Ureter (tissue), 1 donor: ENCODE results near the gene ATP6V1D. TPM values are rescaled to one million over a fixed set of nuclear protein-coding genes. Genes with fewer than 3 reads are reported as not detected.
"Not testable (repeated sequence)": the region's sequence is repeated elsewhere in the genome, so short reads cannot be mapped to it uniquely, and the experiment has no call there.

Experiments used
- DNase-seq: peaks from one replicate; pipeline ENCODE4 v3.0.0-alpha.2; 2020; ENCODE audit warnings: low spot score
- total RNA-seq: library from RNA; stranded (reverse); gene quantifications from one replicate; pipeline ENCODE4 v1.2.4, GENCODE V29; 2023
- donor health status: DM: yes; HTN: yes; CAD: no.

The ATP6V1D gene
- total RNA-seq, 1 donor from 2014 or later: 65.2 TPM

DNA sequence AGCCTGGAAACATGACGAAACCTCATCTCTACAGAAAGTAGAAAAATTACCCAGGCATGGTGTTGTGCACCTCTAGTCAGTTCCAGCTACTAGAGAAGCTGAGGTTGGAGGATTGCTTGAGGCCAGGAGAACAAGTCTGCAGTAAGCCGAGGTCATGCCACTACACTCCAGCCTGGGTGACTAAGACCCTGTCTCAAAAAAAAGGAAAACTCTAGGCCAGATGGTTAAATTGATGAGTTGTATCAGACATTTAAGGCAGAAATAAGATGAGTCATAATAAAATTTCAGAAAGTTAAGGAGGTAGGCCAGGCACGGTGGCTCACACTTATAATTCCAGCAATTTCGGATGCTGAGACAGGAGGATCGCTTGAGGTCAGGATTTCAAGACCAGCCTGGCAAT lies 11.2 kb upstream of the ATP6V1D start:
- DNase-seq: no peak

GRCh38 chr14:67365476-67365875 lies 5.9 kb upstream of the ATP6V1D start:
- DNase-seq: no peak

- no peak for DNase-seq
Measured at GRCh38 chr14:67360470-67361206, 1.0 kb upstream of the ATP6V1D start.

GRCh38 chr14:67358924-67359774 lies 455 bp downstream of the ATP6V1D start:
- DNase-seq: no peak

GRCh38 chr14:67357969-67358354 lies 1.6 kb downstream of the ATP6V1D start:
- no peak for DNase-seq

GRCh38 chr14:67357186-67357968 lies 2.2 kb downstream of the ATP6V1D start:
- no peak for DNase-seq

- DNase-seq: no peak
Measured at GRCh38 chr14:67352055-67352454, 7.5 kb downstream of the ATP6V1D start.

DNA sequence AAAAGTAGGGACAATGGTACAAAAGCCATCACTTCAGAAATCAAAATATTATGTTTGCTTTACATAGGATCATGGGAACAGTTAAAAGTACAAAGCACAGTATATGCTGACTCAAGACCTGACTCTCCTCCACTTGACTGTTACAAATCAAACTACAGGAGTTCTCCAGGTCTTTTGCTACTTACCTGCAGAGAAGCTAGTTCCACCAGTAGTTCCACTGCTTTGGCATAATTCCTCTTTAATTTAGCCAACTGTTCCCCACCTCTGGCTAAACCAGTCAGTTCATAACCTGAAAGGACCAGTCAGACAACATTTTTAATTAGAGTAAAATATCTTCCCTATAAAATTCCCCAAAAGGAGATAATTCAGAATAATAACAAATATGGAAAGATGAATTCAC lies 14.0 kb downstream of the ATP6V1D start:
- DNase-seq: no peak

GRCh38 chr14:67343601-67344230 lies 15.9 kb downstream of the ATP6V1D start:
- no peak for DNase-seq

DNA sequence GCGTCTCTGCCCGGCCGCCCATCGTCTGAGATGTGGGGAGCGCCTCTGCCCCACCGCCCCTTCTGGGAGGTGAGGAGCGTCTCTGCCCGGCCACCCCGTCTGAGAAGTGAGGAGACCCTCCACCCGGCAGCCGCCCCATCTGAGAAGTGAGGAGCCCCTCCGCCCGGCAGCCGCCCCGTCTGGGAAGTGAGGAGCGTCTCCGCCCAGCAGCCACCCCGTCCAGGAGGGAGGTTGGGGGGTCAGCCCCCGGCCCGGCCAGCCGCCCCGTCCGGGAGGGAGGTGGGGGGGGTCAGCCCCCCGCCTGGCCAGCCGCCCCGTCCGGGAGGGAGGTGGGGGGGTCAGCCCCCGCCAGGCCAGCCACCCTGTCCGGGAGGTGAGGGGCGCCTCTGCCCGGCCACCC lies 18.4 kb downstream of the ATP6V1D start:
- not testable (repeated sequence) for DNase-seq

- no peak for DNase-seq
Measured at GRCh38 chr14:67335781-67336180, 23.8 kb downstream of the ATP6V1D start.

DNA sequence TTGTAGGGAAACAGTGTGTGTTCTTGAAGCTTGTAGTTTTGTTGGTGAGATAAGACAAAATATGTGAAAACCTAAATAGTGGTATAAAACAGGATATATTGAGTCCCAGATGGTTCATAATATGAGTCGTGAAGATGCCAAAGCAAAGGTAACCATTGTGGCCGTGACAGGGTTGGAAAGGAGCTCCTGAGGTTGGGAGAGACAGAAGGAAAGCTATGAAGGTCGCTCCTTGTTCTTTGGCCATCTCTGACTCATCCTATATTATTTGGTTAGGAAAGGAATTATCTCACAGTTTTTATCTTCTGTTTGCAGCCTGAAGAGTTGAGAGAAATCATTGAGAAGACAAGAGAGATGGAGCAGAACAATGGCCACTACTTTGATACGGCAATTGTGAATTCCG lies 27.1 kb downstream of the ATP6V1D start:
- no peak for DNase-seq

DNA sequence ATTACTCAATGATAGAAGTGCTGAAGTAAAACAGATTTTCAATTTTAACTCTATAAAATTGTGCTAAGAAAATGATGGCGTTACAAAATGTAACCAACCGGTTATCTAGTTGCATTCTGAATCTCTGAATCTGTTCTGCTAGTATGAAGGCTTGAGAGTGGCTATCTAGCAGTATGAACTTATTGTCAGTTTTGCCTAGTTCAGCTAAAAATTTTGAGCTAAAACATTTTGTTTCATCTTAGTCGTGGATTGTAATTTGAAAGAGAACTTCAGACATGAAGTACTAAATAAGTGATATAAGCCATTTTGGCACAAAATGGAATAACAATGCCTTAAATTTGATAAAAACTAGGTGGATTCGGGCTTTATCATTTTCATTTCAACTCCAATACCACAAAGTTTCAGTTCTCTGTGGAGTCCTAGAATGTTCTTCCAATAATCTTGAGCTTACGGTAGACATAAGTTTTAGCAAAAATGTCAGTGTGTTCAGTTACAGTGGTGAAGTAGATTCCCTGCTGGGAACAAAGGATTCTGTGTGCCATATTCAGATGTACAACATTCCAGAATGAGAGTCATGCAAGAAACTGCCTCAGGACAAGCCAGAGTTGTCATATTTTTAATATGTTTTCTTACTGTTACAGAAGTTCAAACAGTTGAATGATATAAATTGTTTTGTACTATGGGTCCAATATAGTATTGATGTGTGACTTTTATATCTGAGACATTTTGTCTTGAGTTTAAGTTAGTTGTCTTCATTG lies 28.1 kb downstream of the ATP6V1D start:
- DNase-seq: no peak

DNA sequence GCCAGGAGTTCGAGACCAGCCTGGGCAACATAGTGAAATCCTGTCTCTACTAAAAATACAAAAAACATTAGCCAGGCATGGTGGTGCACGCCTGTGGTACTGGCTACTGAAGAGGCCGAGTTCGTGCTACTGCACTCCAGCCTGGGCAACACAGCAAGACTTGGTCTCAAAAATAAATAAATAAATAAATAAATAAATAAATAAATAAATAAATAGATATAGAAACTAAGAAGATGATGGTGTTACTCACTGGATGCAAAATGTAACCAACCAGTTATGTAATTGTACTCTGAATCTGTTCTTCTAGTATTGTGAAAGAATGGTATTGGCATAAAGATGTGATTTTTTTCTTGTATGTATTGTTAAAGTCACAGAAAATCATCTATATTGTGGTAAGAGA lies 29.9 kb downstream of the ATP6V1D start:
- DNase-seq: not testable (repeated sequence)

GRCh38 chr14:67319142-67319541 lies 40.5 kb downstream of the ATP6V1D start:
- DNase-seq: no peak

DNA sequence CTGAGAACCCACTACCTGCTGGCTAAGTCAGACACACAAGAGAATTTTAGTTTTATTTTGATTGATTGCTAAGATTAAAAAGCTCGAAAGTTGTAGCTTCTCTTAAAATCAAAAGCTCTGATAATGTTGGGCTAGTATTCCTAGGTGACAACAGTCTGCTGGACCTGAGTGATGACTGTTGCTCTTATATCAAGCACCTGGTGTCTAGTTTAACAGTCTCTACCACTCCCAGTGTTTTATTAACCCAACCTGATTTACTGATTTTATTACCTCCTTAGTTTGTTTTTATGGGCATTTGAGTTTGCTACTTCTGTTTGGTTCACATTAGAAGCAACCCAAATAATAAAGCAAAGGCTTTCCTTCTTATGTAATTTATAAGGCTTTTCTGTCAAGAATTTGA lies 41.8 kb downstream of the ATP6V1D start:
- no peak for DNase-seq

- DNase-seq: no peak
Measured at GRCh38 chr14:67313153-67313552, 46.5 kb downstream of the ATP6V1D start.

DNA sequence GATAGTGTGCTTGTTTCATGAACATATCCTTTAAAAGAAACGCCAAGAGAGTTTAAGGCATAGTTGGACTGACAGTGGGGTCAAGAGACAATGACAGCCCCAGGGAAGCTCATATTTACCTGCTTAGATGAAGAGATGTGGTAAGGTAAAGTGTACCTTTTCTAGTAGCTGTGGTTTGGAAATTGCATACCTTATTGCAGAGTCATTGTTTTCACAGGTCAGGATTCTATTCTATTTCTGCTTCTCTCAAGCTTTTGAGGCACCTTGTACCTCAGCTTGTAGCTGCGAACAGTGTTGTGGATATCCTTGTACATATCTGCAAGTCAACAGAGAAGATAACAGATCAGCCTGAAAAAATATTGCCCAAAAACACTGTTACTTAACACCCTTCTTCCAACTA lies 47.7 kb downstream of the ATP6V1D start:
- DNase-seq: no peak
